ENCODE measurements around the gene NELL1. TPM values are rescaled to one million over a fixed set of nuclear protein-coding genes. Genes with fewer than 3 reads are reported as not detected.

The NELL1 gene
- total and polyA plus RNA-seq, 3 experiments from 2014 or later, result not detected

GRCh38 chr11:21456186-21456585 lies 786.8 kb downstream of the NELL1 start:
- no peak overlapping the region for H3K4me3 ChIP-seq (ENCODE audit: low read length)
- H3K9me3 ChIP-seq (ENCODE audit: low read length), result no peaks in the 10 kb centered on the region
- DNase-seq, result no peak
- ChIA-PET POLR2A (no interaction called here), CTCF (no interaction called here)
- no peak overlapping the region for H3K27ac Mint-ChIP-seq
- H3K36me3 Mint-ChIP-seq, result no peaks in the 10 kb centered on the region
- no peaks in the 10 kb centered on the region for H3K27me3 Mint-ChIP-seq
- no peak overlapping the region for H3K4me3 Mint-ChIP-seq
- H3K27ac ChIP-seq (ENCODE audit: low read depth, low read length), result no peak overlapping the region
- no peaks in the 10 kb centered on the region for H3K36me3 ChIP-seq (ENCODE audit: insufficient read depth, low read length)
- H3K4me1 Mint-ChIP-seq, result no peaks in the 10 kb centered on the region
- no peaks in the 10 kb centered on the region for H3K4me1 ChIP-seq (ENCODE audit: insufficient read depth, low read length)
- peaks cover 3 to 19% (median 8%) of the 10 kb centered on the region in 5 donors for H3K9me3 Mint-ChIP-seq
- H3K27me3 ChIP-seq (ENCODE audit: insufficient read depth, low read length, poor library complexity, severe bottlenecking), result no peaks in the 10 kb centered on the region

GRCh38 chr11:21460082-21460481 lies 790.7 kb downstream of the NELL1 start:
- H3K4me3 Mint-ChIP-seq, result no peak overlapping the region
- H3K27ac ChIP-seq (ENCODE audit: low read depth, low read length), result no peak overlapping the region

GRCh38 chr11:21461701-21462100 lies 792.3 kb downstream of the NELL1 start:
- Histone ChIP-seq H3K9me3 (ENCODE audit: low read length) (no peaks in the 10 kb centered on the region), H3K36me3 (ENCODE audit: insufficient read depth, low read length) (no peaks in the 10 kb centered on the region), H3K4me3 (ENCODE audit: low read length) (no peak overlapping the region), H3K4me1 (ENCODE audit: insufficient read depth, low read length) (no peaks in the 10 kb centered on the region), H3K27ac (ENCODE audit: low read depth, low read length) (no peak overlapping the region), H3K27me3 (ENCODE audit: insufficient read depth, low read length, poor library complexity, severe bottlenecking) (no peaks in the 10 kb centered on the region)
- no peaks in the 10 kb centered on the region for H3K36me3 Mint-ChIP-seq
- ChIA-PET CTCF (no interaction called here), POLR2A (no interaction called here)
- no peak for DNase-seq
- H3K4me1 Mint-ChIP-seq, result no peaks in the 10 kb centered on the region
- no peak overlapping the region for H3K27ac Mint-ChIP-seq
- no peaks in the 10 kb centered on the region for H3K27me3 Mint-ChIP-seq
- no peak overlapping the region for H3K4me3 Mint-ChIP-seq
- peaks cover 0 to 19% (median 4%) of the 10 kb centered on the region in 5 donors for H3K9me3 Mint-ChIP-seq

More at GRCh38 chr11:21460082-21460481, 790.7 kb downstream of the NELL1 start:
- H3K36me3 ChIP-seq (ENCODE audit: insufficient read depth, low read length), result no peaks in the 10 kb centered on the region
- CTCF ChIA-PET, result no interaction called here
- Mint-ChIP-seq H3K4me1 (no peaks in the 10 kb centered on the region), H3K27ac (no peak overlapping the region), H3K27me3 (no peaks in the 10 kb centered on the region), H3K9me3 (peaks cover 3 to 16% (median 9%) of the 10 kb centered on the region in 5 donors), H3K36me3 (no peaks in the 10 kb centered on the region)
- H3K4me1 ChIP-seq (ENCODE audit: insufficient read depth, low read length), result no peaks in the 10 kb centered on the region
- no peaks in the 10 kb centered on the region for H3K9me3 ChIP-seq (ENCODE audit: low read length)
- POLR2A ChIA-PET, result no interaction called here
- DNase-seq, result no peak
- no peaks in the 10 kb centered on the region for H3K27me3 ChIP-seq (ENCODE audit: insufficient read depth, low read length, poor library complexity, severe bottlenecking)
- no peak overlapping the region for H3K4me3 ChIP-seq (ENCODE audit: low read length)

- no peak overlapping the region for H3K27ac ChIP-seq (ENCODE audit: low read depth, low read length)
- H3K36me3 ChIP-seq (ENCODE audit: insufficient read depth, low read length), result no peaks in the 10 kb centered on the region
- Mint-ChIP-seq H3K9me3 (peaks cover 0 to 19% (median 4%) of the 10 kb centered on the region in 5 donors), H3K4me3 (no peak overlapping the region), H3K27ac (no peak overlapping the region), H3K27me3 (no peaks in the 10 kb centered on the region), H3K36me3 (no peaks in the 10 kb centered on the region), H3K4me1 (no peaks in the 10 kb centered on the region)
- CTCF ChIA-PET, result no interaction called here
- DNase-seq, result no peak
- H3K4me3 ChIP-seq (ENCODE audit: low read length), result no peak overlapping the region
- POLR2A ChIA-PET, result no interaction called here
- H3K4me1 ChIP-seq (ENCODE audit: insufficient read depth, low read length), result no peaks in the 10 kb centered on the region
- H3K9me3 ChIP-seq (ENCODE audit: low read length), result no peaks in the 10 kb centered on the region
- H3K27me3 ChIP-seq (ENCODE audit: insufficient read depth, low read length, poor library complexity, severe bottlenecking), result no peaks in the 10 kb centered on the region
These were observed 795.3 kb downstream of the NELL1 start for GRCh38 chr11:21464601-21465193.

- Histone ChIP-seq H3K36me3 (ENCODE audit: insufficient read depth, low read length) (no peaks in the 10 kb centered on the region), H3K9me3 (ENCODE audit: low read length) (no peaks in the 10 kb centered on the region), H3K4me3 (ENCODE audit: low read length) (no peak overlapping the region), H3K27ac (ENCODE audit: low read depth, low read length) (no peak overlapping the region), H3K4me1 (ENCODE audit: insufficient read depth, low read length) (no peaks in the 10 kb centered on the region), H3K27me3 (ENCODE audit: insufficient read depth, low read length, poor library complexity, severe bottlenecking) (no peaks in the 10 kb centered on the region)
- ChIA-PET CTCF (no interaction called here), POLR2A (no interaction called here)
- Mint-ChIP-seq H3K9me3 (peaks cover 0 to 19% (median 5%) of the 10 kb centered on the region in 5 donors), H3K27ac (no peak overlapping the region), H3K27me3 (no peaks in the 10 kb centered on the region), H3K4me3 (no peak overlapping the region), H3K36me3 (no peaks in the 10 kb centered on the region), H3K4me1 (no peaks in the 10 kb centered on the region)
- no peak for DNase-seq
These were observed 795.8 kb downstream of the NELL1 start for GRCh38 chr11:21465203-21465602.

- H3K27me3 Mint-ChIP-seq, result no peaks in the 10 kb centered on the region
- Histone ChIP-seq H3K27ac (ENCODE audit: low read depth, low read length) (no peak overlapping the region), H3K4me3 (ENCODE audit: low read length) (no peak overlapping the region), H3K4me1 (ENCODE audit: insufficient read depth, low read length) (no peaks in the 10 kb centered on the region), H3K36me3 (ENCODE audit: insufficient read depth, low read length) (no peaks in the 10 kb centered on the region), H3K27me3 (ENCODE audit: insufficient read depth, low read length, poor library complexity, severe bottlenecking) (no peaks in the 10 kb centered on the region), H3K9me3 (ENCODE audit: low read length) (no peaks in the 10 kb centered on the region)
- H3K4me1 Mint-ChIP-seq, result no peaks in the 10 kb centered on the region
- no peak for DNase-seq
- H3K9me3 Mint-ChIP-seq, result peaks cover 0 to 14% (median 5%) of the 10 kb centered on the region in 5 donors
- ChIA-PET POLR2A (no interaction called here), CTCF (no interaction called here)
- no peaks in the 10 kb centered on the region for H3K36me3 Mint-ChIP-seq
- no peak overlapping the region for H3K27ac Mint-ChIP-seq
- no peak overlapping the region for H3K4me3 Mint-ChIP-seq
These were observed 796.5 kb downstream of the NELL1 start for GRCh38 chr11:21465920-21466319.

GRCh38 chr11:21470521-21470920 lies 801.1 kb downstream of the NELL1 start:
- Mint-ChIP-seq H3K36me3 (no peaks in the 10 kb centered on the region), H3K9me3 (peaks cover 3 to 9% (median 5%) of the 10 kb centered on the region in 5 donors), H3K4me3 (no peak overlapping the region), H3K27ac (no peak overlapping the region), H3K27me3 (no peaks in the 10 kb centered on the region), H3K4me1 (no peaks in the 10 kb centered on the region)
- H3K27ac ChIP-seq (ENCODE audit: low read depth, low read length), result no peak overlapping the region
- H3K27me3 ChIP-seq (ENCODE audit: insufficient read depth, low read length, poor library complexity, severe bottlenecking), result no peaks in the 10 kb centered on the region
- ChIA-PET CTCF (no interaction called here), POLR2A (no interaction called here)
- H3K4me1 ChIP-seq (ENCODE audit: insufficient read depth, low read length), result no peaks in the 10 kb centered on the region
- H3K4me3 ChIP-seq (ENCODE audit: low read length), result no peak overlapping the region
- no peaks in the 10 kb centered on the region for H3K36me3 ChIP-seq (ENCODE audit: insufficient read depth, low read length)
- no peak for DNase-seq
- no peaks in the 10 kb centered on the region for H3K9me3 ChIP-seq (ENCODE audit: low read length)

GRCh38 chr11:21472261-21472660 lies 802.9 kb downstream of the NELL1 start:
- Histone ChIP-seq H3K4me1 (ENCODE audit: insufficient read depth, low read length) (no peaks in the 10 kb centered on the region), H3K27me3 (ENCODE audit: insufficient read depth, low read length, poor library complexity, severe bottlenecking) (no peaks in the 10 kb centered on the region), H3K9me3 (ENCODE audit: low read length) (no peaks in the 10 kb centered on the region), H3K4me3 (ENCODE audit: low read length) (no peak overlapping the region), H3K36me3 (ENCODE audit: insufficient read depth, low read length) (no peaks in the 10 kb centered on the region), H3K27ac (ENCODE audit: low read depth, low read length) (no peak overlapping the region)
- Mint-ChIP-seq H3K4me1 (no peaks in the 10 kb centered on the region), H3K36me3 (no peaks in the 10 kb centered on the region), H3K9me3 (peaks cover 5 to 11% (median 6%) of the 10 kb centered on the region in 5 donors), H3K4me3 (no peak overlapping the region), H3K27ac (no peak overlapping the region), H3K27me3 (no peaks in the 10 kb centered on the region)
- DNase-seq, result no peak
- POLR2A ChIA-PET, result no interaction called here
- CTCF ChIA-PET, result no interaction called here

GRCh38 chr11:21474529-21474928 lies 805.1 kb downstream of the NELL1 start:
- Mint-ChIP-seq H3K27me3 (no peaks in the 10 kb centered on the region), H3K4me3 (no peak overlapping the region), H3K27ac (no peak overlapping the region), H3K4me1 (no peaks in the 10 kb centered on the region), H3K9me3 (peaks cover 3 to 11% (median 6%) of the 10 kb centered on the region in 5 donors), H3K36me3 (peaks cover 0 to 3% (median 0%) of the 10 kb centered on the region in 3 donors)
- Histone ChIP-seq H3K4me3 (ENCODE audit: low read length) (no peak overlapping the region), H3K4me1 (ENCODE audit: insufficient read depth, low read length) (no peaks in the 10 kb centered on the region), H3K36me3 (ENCODE audit: insufficient read depth, low read length) (no peaks in the 10 kb centered on the region), H3K27ac (ENCODE audit: low read depth, low read length) (no peak overlapping the region), H3K27me3 (ENCODE audit: insufficient read depth, low read length, poor library complexity, severe bottlenecking) (no peaks in the 10 kb centered on the region), H3K9me3 (ENCODE audit: low read length) (no peaks in the 10 kb centered on the region)
- POLR2A ChIA-PET, result no interaction called here
- CTCF ChIA-PET, result no interaction called here
- DNase-seq, result no peak

Measured in CD8-positive, alpha-beta memory T cell (primary cell).